ENCODE data around the gene ROMO1. TPM values are rescaled to one million over a fixed set of nuclear protein-coding genes. Genes with fewer than 3 reads are reported as not detected.
A peak's percentile ranks its signal among the peaks of the same experiment; 100 is the strongest.
"Not testable (repeated sequence)": the region's sequence is repeated elsewhere in the genome, so short reads cannot be mapped to it uniquely, and the experiment has no call there.

The ROMO1 gene
- total RNA-seq, 8 experiments from 2014 or later, result 178 to 374 (median 295) TPM

GRCh38 chr20:35706591-35707529 lies 7.7 kb downstream of the ROMO1 start:
- H3K27ac ChIP-seq; ATAC-seq (replicated peaks in 6 of 8); H3K4me3 ChIP-seq: not testable (repeated sequence)
- WGBS, 10 experiments, result 74 to 98% (median 91%) methylated on average over 4 to 17 of the region's 17 CpGs
- peaks cover 16 to 17% of the 10 kb centered on the region in 2 donors for H3K4me1 ChIP-seq (replicated peaks in 1 of 2)
- in situ Hi-C loops (cut with MboI; ENCODE audit: low pct_unique_long_range_greater_than_20kb in 2 of 9, low sequenced_read_pairs in 9 of 9, unreplicated experiment in 9 of 9), result loop anchor here in 1 of 9 experiments (25.0 kb wide), 1 partner anchor 180 kb away; no protein-coding TSS in a partner anchor

GRCh38 chr20:35708502-35708901 lies 9.3 kb downstream of the ROMO1 start:
- in situ Hi-C loops (cut with MboI; ENCODE audit: low pct_unique_long_range_greater_than_20kb in 2 of 9, low sequenced_read_pairs in 9 of 9, unreplicated experiment in 9 of 9), result loop anchor here in 1 of 9 experiments (25.0 kb wide), 1 partner anchor 179 kb away; no protein-coding TSS in a partner anchor
- Histone ChIP-seq H3K4me1 (replicated peaks in 1 of 2) (peaks cover 17% of the 10 kb centered on the region in 2 donors), H3K27ac (no peak overlapping the region), H3K4me3 (no peak overlapping the region)
- ATAC-seq (replicated peaks in 6 of 8), result no peak
- WGBS, 10 experiments, result 45 to 100% (median 63%) methylated on average over 1 of the region's 1 CpG; no CpG with 5 or more reads in 3 of the 10 experiments

GRCh38 chr20:35709259-35709658 lies 10.1 kb downstream of the ROMO1 start:
- no peak overlapping the region for H3K4me3 ChIP-seq
- peak in 5 of 8 experiments; percentile 32 to 70 (median 45) for ATAC-seq (replicated peaks in 6 of 8)
- H3K27ac ChIP-seq, result no peak overlapping the region
- in situ Hi-C loops (cut with MboI; ENCODE audit: low pct_unique_long_range_greater_than_20kb in 2 of 9, low sequenced_read_pairs in 9 of 9, unreplicated experiment in 9 of 9), result loop anchor here in 1 of 9 experiments (25.0 kb wide), 1 partner anchor 178 kb away; no protein-coding TSS in a partner anchor
- peaks cover 17% of the 10 kb centered on the region in 2 donors for H3K4me1 ChIP-seq (replicated peaks in 1 of 2)
- 17 to 100% (median 80%) methylated on average over 1 of the region's 1 CpG; no CpG with 5 or more reads in 3 of the 10 experiments for WGBS, 10 experiments

- H3K27ac ChIP-seq, result no peak overlapping the region
- no peak overlapping the region for H3K4me3 ChIP-seq
- no peak for ATAC-seq (replicated peaks in 6 of 8)
- peaks cover 17% of the 10 kb centered on the region in 2 donors for H3K4me1 ChIP-seq (replicated peaks in 1 of 2)
- in situ Hi-C loops (cut with MboI; ENCODE audit: low pct_unique_long_range_greater_than_20kb in 2 of 9, low sequenced_read_pairs in 9 of 9, unreplicated experiment in 9 of 9), result loop anchor here in 1 of 9 experiments (25.0 kb wide), 1 partner anchor 177 kb away; no protein-coding TSS in a partner anchor
Observed at GRCh38 chr20:35710039-35710438, 10.8 kb downstream of the ROMO1 start.

- Histone ChIP-seq H3K4me1 (replicated peaks in 1 of 2) (peaks cover 17% of the 10 kb centered on the region in 2 donors), H3K27ac (no peak overlapping the region), H3K4me3 (no peak overlapping the region)
- in situ Hi-C loops (cut with MboI; ENCODE audit: low pct_unique_long_range_greater_than_20kb in 2 of 9, low sequenced_read_pairs in 9 of 9, unreplicated experiment in 9 of 9), result loop anchor here in 1 of 9 experiments (25.0 kb wide), 1 partner anchor 176 kb away; no protein-coding TSS in a partner anchor
- 26 to 97% (median 89%) methylated on average over 3 to 6 of the region's 6 CpGs; no CpG with 5 or more reads in 1 of the 10 experiments for WGBS, 10 experiments
- ATAC-seq (replicated peaks in 6 of 8), result no peak
Observed at GRCh38 chr20:35710884-35711587, 11.8 kb downstream of the ROMO1 start.

GRCh38 chr20:35711588-35712209 lies 12.5 kb downstream of the ROMO1 start:
- Histone ChIP-seq H3K4me1 (replicated peaks in 1 of 2) (peaks cover 17% of the 10 kb centered on the region in 2 donors), H3K27ac (no peak overlapping the region), H3K4me3 (no peak overlapping the region)
- WGBS, 10 experiments, result 51 to 100% (median 94%) methylated on average over 1 to 5 of the region's 6 CpGs
- in situ Hi-C loops (cut with MboI; ENCODE audit: low pct_unique_long_range_greater_than_20kb in 2 of 9, low sequenced_read_pairs in 9 of 9, unreplicated experiment in 9 of 9), result loop anchor here in 1 of 9 experiments (25.0 kb wide), 1 partner anchor 176 kb away; no protein-coding TSS in a partner anchor
- no peak for ATAC-seq (replicated peaks in 6 of 8)

- ATAC-seq (replicated peaks in 6 of 8); H3K27ac ChIP-seq; H3K4me3 ChIP-seq: not testable (repeated sequence)
- peaks cover 17% of the 10 kb centered on the region in 2 donors for H3K4me1 ChIP-seq (replicated peaks in 1 of 2)
- 67 to 100% (median 91%) methylated on average over 1 to 8 of the region's 9 CpGs; no CpG with 5 or more reads in 2 of the 10 experiments for WGBS, 10 experiments
- in situ Hi-C loops (cut with MboI; ENCODE audit: low pct_unique_long_range_greater_than_20kb in 2 of 9, low sequenced_read_pairs in 9 of 9, unreplicated experiment in 9 of 9), result loop anchor here in 1 of 9 experiments (25.0 kb wide), 1 partner anchor 174 kb away; no protein-coding TSS in a partner anchor
Observed at GRCh38 chr20:35713120-35713519, 13.9 kb downstream of the ROMO1 start.

- peaks cover 15 to 17% of the 10 kb centered on the region in 2 donors for H3K4me1 ChIP-seq (replicated peaks in 1 of 2)
- no peak overlapping the region for H3K27ac ChIP-seq
- 41 to 100% (median 98%) methylated on average over 1 to 4 of the region's 4 CpGs; no CpG with 5 or more reads in 1 of the 10 experiments for WGBS, 10 experiments
- in situ Hi-C loops (cut with MboI; ENCODE audit: low pct_unique_long_range_greater_than_20kb in 2 of 9, low sequenced_read_pairs in 9 of 9, unreplicated experiment in 9 of 9), result loop anchor here in 1 of 9 experiments (25.0 kb wide), 1 partner anchor 173 kb away; no protein-coding TSS in a partner anchor
- ATAC-seq (replicated peaks in 6 of 8), result no peak
- H3K4me3 ChIP-seq, result no peak overlapping the region
Observed at GRCh38 chr20:35714127-35714526, 14.9 kb downstream of the ROMO1 start.

- no peak for ATAC-seq (replicated peaks in 6 of 8)
- H3K27ac ChIP-seq, result no peak overlapping the region
- peaks cover 4 to 8% of the 10 kb centered on the region in 2 donors for H3K4me1 ChIP-seq (replicated peaks in 1 of 2)
- no peak overlapping the region for H3K4me3 ChIP-seq
- WGBS, 10 experiments, result 60 to 100% (median 94%) methylated on average over 1 to 2 of the region's 2 CpGs; no CpG with 5 or more reads in 2 of the 10 experiments
- in situ Hi-C loops (cut with MboI; ENCODE audit: low pct_unique_long_range_greater_than_20kb in 2 of 9, low sequenced_read_pairs in 9 of 9, unreplicated experiment in 9 of 9), result loop anchor here in 1 of 9 experiments (25.0 kb wide), 1 partner anchor 172 kb away; no protein-coding TSS in a partner anchor
Observed at GRCh38 chr20:35715652-35716051, 16.4 kb downstream of the ROMO1 start.

GRCh38 chr20:35716330-35716729 lies 17.1 kb downstream of the ROMO1 start:
- in situ Hi-C loops (cut with MboI; ENCODE audit: low pct_unique_long_range_greater_than_20kb in 2 of 9, low sequenced_read_pairs in 9 of 9, unreplicated experiment in 9 of 9), result loop anchor here in 1 of 9 experiments (25.0 kb wide), 1 partner anchor 171 kb away; no protein-coding TSS in a partner anchor
- Histone ChIP-seq H3K27ac (no peak overlapping the region), H3K4me3 (no peak overlapping the region), H3K4me1 (replicated peaks in 1 of 2) (peaks cover 0 to 7% of the 10 kb centered on the region in 2 donors)
- 83 to 100% (median 100%) methylated on average over 1 to 3 of the region's 4 CpGs; no CpG with 5 or more reads in 4 of the 10 experiments for WGBS, 10 experiments
- no peak for ATAC-seq (replicated peaks in 6 of 8)

GRCh38 chr20:35718321-35718720 lies 19.1 kb downstream of the ROMO1 start:
- not testable (repeated sequence) for H3K27ac ChIP-seq; H3K4me3 ChIP-seq; H3K4me1 ChIP-seq (replicated peaks in 1 of 2)
- in situ Hi-C loops (cut with MboI; ENCODE audit: low pct_unique_long_range_greater_than_20kb in 2 of 9, low sequenced_read_pairs in 9 of 9, unreplicated experiment in 9 of 9), result loop anchor here in 1 of 9 experiments (25.0 kb wide), 1 partner anchor 169 kb away; no protein-coding TSS in a partner anchor
- ATAC-seq (replicated peaks in 6 of 8), result peak in 1 of 8 experiments; percentile 15
- WGBS, 10 experiments, result 75 to 100% (median 92%) methylated on average over 1 to 7 of the region's 8 CpGs; no CpG with 5 or more reads in 3 of the 10 experiments

All from motor neuron (in vitro differentiated cells).